Left colon (tissue), 2 donors: ENCODE measurements around the gene UCN. TPM values are rescaled to one million over a fixed set of nuclear protein-coding genes. Genes with fewer than 3 reads are reported as not detected.
A peak's percentile ranks its signal among the peaks of the same experiment; 100 is the strongest.
"Not testable (repeated sequence)": the region's sequence is repeated elsewhere in the genome, so short reads cannot be mapped to it uniquely, and the experiment has no call there.

Experiments
- ATAC-seq: fragments of 200-7000 bp; cut with Tn5 transposase; one replicate; pipeline ENCODE4 v1.9.1; 2020; ENCODE audit warnings: mild to moderate bottlenecking, moderate library complexity
- DNase-seq, 2 donors: peaks; one replicate each; pipeline ENCODE4 v3.0.0-alpha.2; 2020
- intact Hi-C, 2 donors: fragments of 100-400 bp; cut with DNase I in 1 of 2; cut with micrococcal nuclease in 1 of 2; formaldehyde crosslinking; loops; one replicate each; pipeline versions ENCODE4 v1.11.2 to v1.14.0; 2022; cut with DNase I, micrococcal nuclease
- long read RNA-seq: library from polyadenylated mRNA; unstranded; transcript quantifications from one replicate; pipeline ENCODE4 v2.0.0, GENCODE V29; 2021
- total RNA-seq, 2 donors: library from RNA; stranded (reverse); fragmentation: NEBNext Ultra II Directional; extraction: Animal tissue kit (Norgen Biotek cat#: 25700); gene quantifications; one replicate each; pipeline ENCODE4 v1.2.1, GENCODE V29; 2021
- donor health status: DM: no; HTN: no; CAD: no.
- donor health status: DM: yes; HTN: yes; CAD: no.

UCN gene
- total RNA-seq, result under 1 TPM; 0.52 to 0.56 TPM
- long read RNA-seq, result 0 reads

GRCh38 chr2:27308359-27308881 is at the start of gene UCN:
Gene UCN (minus strand): TSS chr2:27308445. CDS start chr2:27307895, 550 bp downstream.
- DNase-seq, result peak in 1 of 2 donors; percentile 28
- peak; percentile 39 for ATAC-seq
- intact Hi-C loops, result no loop called here

GRCh38 chr2:27356382-27357181 is 48.3 kb upstream of the UCN start, which contains the start of gene GTF3C2:
Gene GTF3C2 (minus strand): TSS chr2:27356764. CDS start chr2:27343554, 13,210 bp downstream.
- intact Hi-C loops, result no loop called here
- DNase-seq, result peak; percentile 95
- ATAC-seq, result peak; percentile 88

GRCh38 chr2:27356056-27356381 is 47.8 kb upstream of the UCN start:
- DNase-seq, result peak; percentile 76 to 77
- peak; percentile 61 for ATAC-seq
- intact Hi-C loops, result no loop called here

- intact Hi-C loops, result no loop called here
- DNase-seq (no peak), ATAC-seq (no peak)
Observed at GRCh38 chr2:27354597-27354927, 46.3 kb upstream of the UCN start.

GRCh38 chr2:27353762-27354596 is 45.7 kb upstream of the UCN start:
- no peak for DNase-seq
- no peak for ATAC-seq
- intact Hi-C loops, result no loop called here

- ATAC-seq, DNase-seq, intact Hi-C loops: not testable (repeated sequence)
Observed at GRCh38 chr2:27353386-27353761, 45.1 kb upstream of the UCN start.

- no peak for DNase-seq
- ATAC-seq, result no peak
- intact Hi-C loops, result no loop called here
Observed at GRCh38 chr2:27351802-27352598, 43.8 kb upstream of the UCN start.

- intact Hi-C loops, result no loop called here
- DNase-seq (no peak), ATAC-seq (no peak)
Observed at GRCh38 chr2:27350106-27350693, 42.0 kb upstream of the UCN start.

GRCh38 chr2:27347641-27348040 is 39.4 kb upstream of the UCN start:
- no peak for DNase-seq
- ATAC-seq, result no peak

GRCh38 chr2:27336173-27336572 is 27.9 kb upstream of the UCN start:
- ATAC-seq, result no peak
- intact Hi-C loops, result no loop called here
- DNase-seq, result no peak

More at GRCh38 chr2:27347641-27348040, 39.4 kb upstream of the UCN start:
- intact Hi-C loops, result no loop called here

- DNase-seq (no peak), ATAC-seq (no peak)
- intact Hi-C loops, result no loop called here
Observed at GRCh38 chr2:27335311-27335710, 27.1 kb upstream of the UCN start.

- ATAC-seq (no peak), DNase-seq (no peak)
- intact Hi-C loops, result no loop called here
Observed at GRCh38 chr2:27324720-27325119, 16.5 kb upstream of the UCN start.

GRCh38 chr2:27323596-27324285 is 15.5 kb upstream of the UCN start:
- intact Hi-C loops, result no loop called here
- ATAC-seq (peak; percentile 20), DNase-seq (no peak)

- ATAC-seq, result peak; percentile 96
- peak; percentile 95 to 96 for DNase-seq
- intact Hi-C loops, result no loop called here
Observed at GRCh38 chr2:27322766-27323595, 14.7 kb upstream of the UCN start, which contains the start of gene MPV17. Gene MPV17 (minus strand): TSS chr2:27323097. CDS start chr2:27322517, 580 bp downstream.

GRCh38 chr2:27322301-27322765 is 14.1 kb upstream of the UCN start:
- ATAC-seq (peak; percentile 16), DNase-seq (peak in 1 of 2 donors; percentile 28)
- intact Hi-C loops, result no loop called here

GRCh38 chr2:27320958-27321543 is 12.8 kb upstream of the UCN start:
- ATAC-seq (peak; percentile 67), DNase-seq (peak; percentile 45 to 76)
- intact Hi-C loops, result no loop called here

GRCh38 chr2:27319839-27320238 is 11.6 kb upstream of the UCN start:
- DNase-seq, ATAC-seq, intact Hi-C loops: not testable (repeated sequence)
